HUES6 (cell line): Measurements from ENCODE around the gene ANGEL2.
"Not testable (repeated sequence)": the region's sequence is repeated elsewhere in the genome, so short reads cannot be mapped to it uniquely, and the experiment has no call there.

Experiments used
- H3K27ac ChIP-seq: 2 replicates; pipeline ENCODE4 v1.7.0; 2013; ENCODE audit warnings: low read depth, mild to moderate bottlenecking, low read length, inconsistent platforms
- H3K27me3 ChIP-seq: 2 replicates; pipeline ENCODE4 v1.6.1; 2013; ENCODE audit warnings: low read length; ENCODE audit not compliant: control insufficient read depth, insufficient read depth
- H3K36me3 ChIP-seq: 2 replicates; pipeline ENCODE4 v1.6.1; 2013; ENCODE audit warnings: low read length; ENCODE audit not compliant: control insufficient read depth, insufficient read depth
- H3K4me1 ChIP-seq: 2 replicates; pipeline ENCODE4 v1.6.1; 2013; ENCODE audit warnings: low read length; ENCODE audit not compliant: control insufficient read depth, insufficient read depth
- H3K4me3 ChIP-seq: 2 replicates; pipeline ENCODE4 v1.5.1; 2013; ENCODE audit warnings: low read depth, low read length
- H3K9ac ChIP-seq: one replicate; pipeline ENCODE4 v1.6.1; 2013; ENCODE audit warnings: mild to moderate bottlenecking, low read length
- H3K9me3 ChIP-seq: 2 replicates; pipeline ENCODE4 v1.6.1; 2013; ENCODE audit warnings: low read depth, low read length; ENCODE audit not compliant: control insufficient read depth, insufficient read depth

The ANGEL2 gene

DNA sequence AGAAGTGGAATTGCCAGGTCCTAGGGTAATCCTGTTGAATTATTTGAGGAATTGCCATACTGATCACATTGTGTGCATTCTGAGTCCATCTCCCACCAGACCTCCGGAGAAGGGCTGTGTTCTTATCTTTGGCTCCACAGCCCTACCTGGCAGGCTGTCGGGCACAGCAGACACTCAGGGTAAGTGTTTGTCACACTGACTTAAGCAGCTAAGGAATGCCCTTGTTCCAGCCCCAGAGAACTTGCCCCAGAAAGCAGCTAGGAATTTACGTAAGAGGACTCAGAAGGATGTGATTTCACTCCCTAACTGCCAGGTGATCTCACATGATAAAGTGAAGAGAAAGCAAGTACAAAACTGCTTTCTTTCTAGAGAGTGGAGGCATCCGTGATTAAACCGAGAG lies 44.4 kb downstream of the ANGEL2 start:
- no peak overlapping the region for H3K4me3 ChIP-seq
- H3K4me1 ChIP-seq: peaks cover 36% of the 10 kb centered on the region
- peaks cover 96% of the 10 kb centered on the region for H3K36me3 ChIP-seq
- H3K27ac ChIP-seq: no peak overlapping the region
- H3K27me3 ChIP-seq: no peaks in the 10 kb centered on the region
- H3K9me3 ChIP-seq: no peaks in the 10 kb centered on the region
- no peak overlapping the region for H3K9ac ChIP-seq

DNA sequence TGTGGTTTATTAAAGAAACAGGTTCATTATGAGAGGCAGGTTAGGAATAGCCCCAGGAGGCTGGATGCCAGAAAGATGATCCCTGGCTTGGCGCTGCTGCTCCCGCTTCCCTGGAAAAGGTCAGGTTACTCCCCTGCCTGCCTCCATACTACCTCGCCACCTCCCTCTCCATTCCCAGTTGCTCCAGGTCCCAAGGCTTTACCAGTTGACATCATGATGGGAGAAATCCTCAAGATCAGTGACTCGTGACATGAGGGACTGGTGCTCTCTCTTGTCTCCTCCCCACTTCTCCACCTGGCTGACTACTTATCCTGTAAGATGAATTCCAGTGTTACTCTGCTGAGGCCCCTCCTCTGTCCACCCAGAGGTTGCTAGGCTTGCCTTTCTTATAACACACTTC lies 45.6 kb downstream of the ANGEL2 start:
- peaks cover 96% of the 10 kb centered on the region for H3K36me3 ChIP-seq
- H3K4me3 ChIP-seq: no peak overlapping the region
- no peaks in the 10 kb centered on the region for H3K9me3 ChIP-seq
- peaks cover 37% of the 10 kb centered on the region for H3K4me1 ChIP-seq
- H3K9ac ChIP-seq: no peak overlapping the region
- no peaks in the 10 kb centered on the region for H3K27me3 ChIP-seq
- H3K27ac ChIP-seq: no peak overlapping the region

- Histone ChIP-seq H3K4me3 (no peak overlapping the region), H3K9me3 (no peaks in the 10 kb centered on the region), H3K9ac (no peak overlapping the region), H3K27ac (peak overlapping the region; percentile 6; the same call in 1 of the 2 replicates), H3K4me1 (peaks cover 40% of the 10 kb centered on the region), H3K36me3 (peaks cover 96% of the 10 kb centered on the region), H3K27me3 (no peaks in the 10 kb centered on the region)
Measured at GRCh38 chr1:212968368-212968863, 47.3 kb downstream of the ANGEL2 start.

DNA sequence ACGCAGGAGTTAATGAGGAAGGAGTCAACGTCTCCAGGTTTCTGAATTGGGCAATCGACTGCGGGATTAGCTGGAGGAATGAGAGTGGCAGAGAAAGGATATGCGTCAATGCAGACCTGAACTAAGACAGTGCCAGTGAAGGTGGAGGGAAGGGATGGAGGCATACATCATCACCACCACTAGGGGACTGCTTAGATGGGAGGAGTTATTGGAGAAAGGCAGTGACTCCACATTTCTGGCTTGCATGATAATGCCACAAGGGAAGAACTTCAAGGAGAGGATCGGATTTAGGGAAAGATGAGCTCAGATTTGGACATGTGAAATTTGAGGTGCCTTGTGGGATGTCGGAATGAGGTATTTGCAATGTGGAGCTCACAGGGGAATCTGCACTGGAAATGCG lies 47.9 kb downstream of the ANGEL2 start:
- peaks cover 96% of the 10 kb centered on the region for H3K36me3 ChIP-seq

GRCh38 chr1:212966616-212967015 lies 49.1 kb downstream of the ANGEL2 start:
- Histone ChIP-seq H3K4me3 (no peak overlapping the region), H3K9me3 (no peaks in the 10 kb centered on the region), H3K36me3 (peaks cover 96% of the 10 kb centered on the region), H3K27ac (no peak overlapping the region), H3K9ac (no peak overlapping the region), H3K4me1 (peaks cover 40% of the 10 kb centered on the region), H3K27me3 (no peaks in the 10 kb centered on the region)

More for the DNA sequence above, 47.9 kb downstream of the ANGEL2 start:
- H3K4me1 ChIP-seq: peaks cover 40% of the 10 kb centered on the region
- peak overlapping the region; percentile 6; the same call in 1 of the 2 replicates for H3K27ac ChIP-seq
- H3K4me3 ChIP-seq: no peak overlapping the region
- H3K9ac ChIP-seq: no peak overlapping the region
- H3K27me3 ChIP-seq: no peaks in the 10 kb centered on the region
- no peaks in the 10 kb centered on the region for H3K9me3 ChIP-seq

GRCh38 chr1:212964993-212965392 lies 50.7 kb downstream of the ANGEL2 start:
- H3K9me3 ChIP-seq, H3K27ac ChIP-seq, H3K27me3 ChIP-seq, H3K4me3 ChIP-seq, H3K9ac ChIP-seq: not testable (repeated sequence)
- peaks cover 42% of the 10 kb centered on the region for H3K4me1 ChIP-seq
- peaks cover 97% of the 10 kb centered on the region for H3K36me3 ChIP-seq

- H3K27me3 ChIP-seq: no peaks in the 10 kb centered on the region
- H3K9me3 ChIP-seq: no peaks in the 10 kb centered on the region
- peaks cover 99% of the 10 kb centered on the region for H3K36me3 ChIP-seq
- H3K27ac ChIP-seq: no peak overlapping the region
- H3K9ac ChIP-seq: no peak overlapping the region
- no peak overlapping the region for H3K4me3 ChIP-seq
- H3K4me1 ChIP-seq: peaks cover 37% of the 10 kb centered on the region
Measured at GRCh38 chr1:212964102-212964501, 51.6 kb downstream of the ANGEL2 start.

- Histone ChIP-seq H3K9me3 (no peaks in the 10 kb centered on the region), H3K4me3 (no peak overlapping the region), H3K27me3 (no peaks in the 10 kb centered on the region), H3K27ac (no peak overlapping the region), H3K4me1 (peaks cover 34% of the 10 kb centered on the region), H3K9ac (no peak overlapping the region), H3K36me3 (peaks cover 100% of the 10 kb centered on the region)
Measured at GRCh38 chr1:212962509-212962908, 53.2 kb downstream of the ANGEL2 start.

DNA sequence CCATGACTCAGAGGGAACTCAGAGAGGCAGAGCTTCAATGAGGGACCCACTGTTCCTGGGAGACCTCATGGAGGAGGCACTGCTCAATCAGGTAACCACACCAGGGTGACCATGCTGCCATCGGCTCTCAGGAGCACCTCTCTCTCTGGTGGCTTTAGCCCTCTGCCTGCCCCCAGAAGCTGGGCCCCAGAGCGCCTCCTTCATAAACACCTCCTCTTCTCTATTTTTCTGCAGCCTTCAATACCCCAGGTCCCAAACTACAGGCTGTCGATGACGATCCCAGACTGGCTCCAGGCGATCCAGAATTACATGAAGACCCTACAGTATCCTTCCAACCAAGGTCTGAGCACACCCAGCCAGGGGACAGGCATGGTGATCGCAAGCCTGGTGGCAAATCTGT lies 54.7 kb downstream of the ANGEL2 start:
- no peak overlapping the region for H3K9ac ChIP-seq
- H3K4me3 ChIP-seq: no peak overlapping the region
- H3K36me3 ChIP-seq: peaks cover 100% of the 10 kb centered on the region
- H3K27ac ChIP-seq: no peak overlapping the region
- no peaks in the 10 kb centered on the region for H3K9me3 ChIP-seq
- H3K4me1 ChIP-seq: peaks cover 21% of the 10 kb centered on the region
- no peaks in the 10 kb centered on the region for H3K27me3 ChIP-seq

DNA sequence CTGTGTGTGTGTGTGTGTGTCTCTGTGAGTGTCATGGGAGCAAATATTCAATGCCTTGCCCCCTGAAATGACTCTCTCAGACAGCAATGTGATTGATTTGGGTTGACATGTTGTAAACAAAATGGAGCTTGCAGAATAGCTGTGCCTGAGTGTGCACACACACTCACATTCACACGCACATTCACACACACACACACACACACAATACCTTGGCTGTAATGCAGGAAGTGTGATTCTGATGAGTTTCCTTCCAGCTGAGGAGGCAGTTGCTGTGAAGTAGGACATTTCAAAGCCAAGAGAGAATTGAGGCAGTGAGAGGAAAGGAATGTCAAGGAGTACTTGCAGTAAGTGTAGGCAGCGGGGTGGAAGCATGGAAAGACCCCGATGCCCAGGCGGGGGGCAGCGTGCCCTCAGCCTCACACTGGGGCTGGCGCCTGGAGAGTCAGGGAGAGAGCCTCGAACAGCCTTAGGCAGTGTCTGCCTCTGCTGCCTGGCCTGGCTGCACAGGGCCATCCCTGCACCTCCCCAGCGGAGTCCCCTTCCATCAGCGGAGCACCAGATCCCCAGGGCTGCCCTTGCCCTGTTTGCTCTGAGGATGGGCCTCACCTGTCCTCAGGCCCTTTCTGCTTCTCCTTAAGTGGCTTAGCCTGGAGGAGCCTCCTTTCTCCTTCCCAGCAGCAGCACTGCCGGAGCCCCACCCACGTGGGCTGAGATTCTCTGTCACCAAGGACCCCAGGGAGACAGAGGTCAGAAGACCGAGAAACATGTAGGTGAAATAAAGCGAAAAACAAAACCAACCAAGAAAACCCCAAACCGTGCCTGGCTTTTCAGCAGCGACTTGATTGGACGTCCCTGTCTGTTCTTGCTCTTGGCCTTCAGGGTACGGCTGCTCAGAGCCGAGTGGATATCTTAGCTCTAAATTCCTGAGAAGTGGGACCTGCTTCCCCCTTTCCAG lies 56.1 kb downstream of the ANGEL2 start:
- Histone ChIP-seq H3K36me3 (peaks cover 100% of the 10 kb centered on the region), H3K27me3 (no peaks in the 10 kb centered on the region), H3K27ac (no peak overlapping the region), H3K9me3 (no peaks in the 10 kb centered on the region), H3K4me3 (no peak overlapping the region), H3K4me1 (peaks cover 30% of the 10 kb centered on the region), H3K9ac (no peak overlapping the region)

GRCh38 chr1:212958175-212958574 lies 57.5 kb downstream of the ANGEL2 start:
- no peak overlapping the region for H3K4me3 ChIP-seq
- H3K9me3 ChIP-seq: no peaks in the 10 kb centered on the region
- H3K36me3 ChIP-seq: peaks cover 100% of the 10 kb centered on the region
- H3K4me1 ChIP-seq: peaks cover 29% of the 10 kb centered on the region
- H3K9ac ChIP-seq: no peak overlapping the region
- H3K27me3 ChIP-seq: no peaks in the 10 kb centered on the region
- peak overlapping the region; percentile 12 for H3K27ac ChIP-seq
